PC-9 (cell line): ENCODE measurements around the gene KCNH3. TPM values are rescaled to one million over a fixed set of nuclear protein-coding genes. Genes with fewer than 3 reads are reported as not detected.

Experiments used
- BruUV-seq: library from RNA; stranded (reverse); fragments of 400-500 nt; replicated peaks from 2 replicates; lab custom pipeline; 2021; lab: Mats Ljungman, UMichigan
- CTCF ChIA-PET: fragments of 300-600 bp; sonication (Branson Sonifier 250); formaldehyde crosslinking; loops from one replicate; lab custom pipeline; 2022; ENCODE audit warnings: antibody characterized with exemption; lab: Charles Lee
- POLR2A ChIA-PET: fragments of 300-600 bp; sonication (Branson Sonifier 250); formaldehyde crosslinking; loops from one replicate; lab custom pipeline; 2022; ENCODE audit warnings: antibody characterized with exemption; ENCODE audit not compliant: unreplicated experiment; lab: Charles Lee
- DNase-seq, 2 experiments: peaks; one replicate each; pipeline versions ENCODE4 v3.0.0 to v3.0.0-alpha.2; 2015 to 2022; ENCODE audit warnings: mixed read lengths in 1 of 2
- H2AFZ ChIP-seq: fragments of 200-600 bp; sonication (generic); 2 replicates; pipeline ENCODE4 v1.8.1; 2017; ENCODE audit warnings: antibody characterized with exemption
- H3F3A ChIP-seq: fragments of 200-600 bp; sonication (generic); 2 replicates; pipeline ENCODE4 v1.8.1; 2017; ENCODE audit warnings: antibody characterized with exemption, mild to moderate bottlenecking, low read depth; ENCODE audit not compliant: insufficient read depth
- H3K27ac ChIP-seq: fragments of 200-600 bp; sonication (generic); 2 replicates; pipeline ENCODE4 v1.6.1; 2016; ENCODE audit warnings: mixed run types
- H3K27me3 ChIP-seq: fragments of 200-600 bp; sonication (generic); 2 replicates; pipeline ENCODE4 v1.6.1; 2016; ENCODE audit warnings: low read depth, mixed run types; ENCODE audit not compliant: insufficient read depth
- H3K36me3 ChIP-seq: fragments of 200-600 bp; sonication (generic); 2 replicates; pipeline ENCODE4 v1.6.1; 2016; ENCODE audit warnings: low read depth, mixed run types
- H3K4me1 ChIP-seq: fragments of 200-600 bp; sonication (generic); replicated peaks from 2 replicates; pipeline ENCODE4 v1.6.1; 2016; ENCODE audit warnings: mixed run types; ENCODE audit not compliant: insufficient read depth
- H3K4me2 ChIP-seq: fragments of 200-600 bp; sonication (generic); 2 replicates; pipeline ENCODE4 v1.6.1; 2017; ENCODE audit warnings: mixed run types
- H3K4me3 ChIP-seq: fragments of 200-600 bp; sonication (generic); 2 replicates; pipeline ENCODE4 v1.6.1; 2016; ENCODE audit warnings: mixed run types
- H3K79me2 ChIP-seq: fragments of 200-600 bp; sonication (generic); 2 replicates; pipeline ENCODE4 v1.6.1; 2017; ENCODE audit warnings: low read depth, mixed run types
- H3K9me2 ChIP-seq: fragments of 200-600 bp; sonication (generic); 2 replicates; pipeline ENCODE4 v1.8.1; 2017; ENCODE audit warnings: mild to moderate bottlenecking; ENCODE audit not compliant: insufficient read depth
- H3K9me3 ChIP-seq: fragments of 200-600 bp; sonication (generic); 2 replicates; pipeline ENCODE4 v1.8.1; 2016; ENCODE audit warnings: low read depth; ENCODE audit not compliant: insufficient read depth
- H4K20me1 ChIP-seq: fragments of 200-600 bp; sonication (generic); 2 replicates; pipeline ENCODE4 v1.8.1; 2017; ENCODE audit not compliant: insufficient read depth
- EZH2 ChIP-seq: fragments of 200-600 bp; sonication (generic); IDR thresholded peaks from 2 replicates; pipeline ENCODE4 v1.8.0; 2017; ENCODE audit warnings: antibody characterized with exemption, low read depth
- intact Hi-C: fragments of 100-400 bp; cut with micrococcal nuclease; formaldehyde crosslinking; loops from one replicate; pipeline ENCODE4 v1.10.0; 2022; ENCODE audit not compliant: unreplicated experiment
- total RNA-seq: library from RNA; stranded (reverse); gene quantifications from 2 replicates; pipeline ENCODE4 v1.2.3, GENCODE V29; 2021
- TF ChIP-seq, protein P1 (sequence below): fragments of 200-600 bp; sonication (generic); conservative IDR thresholded peaks from 2 replicates; pipeline ENCODE4 v1.6.1; 2017; ENCODE audit warnings: mixed run types, antibody characterized with exemption, mild to moderate bottlenecking, moderate library complexity

KCNH3 gene
- total RNA-seq, 1 experiment from 2014 or later, result not detected

DNA sequence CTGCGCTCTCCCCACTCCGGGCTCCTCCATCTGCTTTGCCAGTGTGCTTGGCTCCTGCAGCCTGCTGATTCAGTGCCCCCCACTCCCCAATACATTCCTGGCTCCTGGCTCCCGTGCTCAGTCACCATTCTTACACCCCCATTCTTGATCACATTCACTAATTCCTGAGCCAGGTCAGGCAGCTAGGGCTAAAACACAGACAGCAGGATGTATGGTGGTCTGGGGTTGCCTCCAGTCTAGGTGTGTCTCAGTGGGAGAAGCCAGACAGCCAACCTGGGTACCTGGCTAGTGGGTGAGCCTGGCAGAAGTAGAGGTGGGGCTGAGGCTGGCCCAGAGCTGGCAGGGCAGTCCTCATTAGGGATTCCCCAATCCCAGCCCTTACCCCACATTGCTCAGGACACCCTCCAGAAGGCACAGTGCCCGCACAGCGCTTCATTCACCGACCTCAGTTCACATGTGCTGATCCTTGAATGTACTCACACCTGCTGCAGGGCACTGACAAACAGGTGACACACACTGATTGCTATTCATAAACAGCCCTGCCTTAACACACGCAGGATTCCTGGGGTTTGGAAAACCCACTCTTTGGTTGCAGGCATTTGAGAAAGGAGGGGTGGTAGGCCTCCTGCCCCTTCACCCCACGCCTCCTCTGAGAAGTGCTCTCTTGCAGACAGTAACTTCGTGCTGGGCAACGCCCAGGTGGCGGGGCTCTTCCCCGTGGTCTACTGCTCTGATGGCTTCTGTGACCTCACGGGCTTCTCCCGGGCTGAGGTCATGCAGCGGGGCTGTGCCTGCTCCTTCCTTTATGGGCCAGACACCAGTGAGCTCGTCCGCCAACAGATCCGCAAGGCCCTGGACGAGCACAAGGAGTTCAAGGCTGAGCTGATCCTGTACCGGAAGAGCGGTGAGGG, 1.7 kb downstream of the KCNH3 start:
- H3F3A ChIP-seq, result peaks cover 19% of the 10 kb centered on the region; the same call in 1 of the 2 replicates
- 0 out of 2 replicates have a peak overlapping the region, but pooled peaks have one; percentile 7 for H3K4me2 ChIP-seq
- peaks cover 18% of the 10 kb centered on the region for H3K27me3 ChIP-seq
- DNase-seq, result peak in 1 of 2 experiments; percentile 64
- CTCF ChIA-PET, result no interaction called here
- H3K27ac ChIP-seq, result no peak overlapping the region
- POLR2A ChIA-PET, result interaction anchor here (0.5 kb wide), 1 partner anchor 274 kb away, joined by 25 read pairs; no protein-coding TSS in a partner anchor
- intact Hi-C loops, result no loop called here
- H3K36me3 ChIP-seq, result no peaks in the 10 kb centered on the region
- H3K4me1 ChIP-seq, result peaks cover 21% of the 10 kb centered on the region
- H3K9me3 ChIP-seq, result no peaks in the 10 kb centered on the region
- H2AFZ ChIP-seq, result no peak overlapping the region
- H3K9me2 ChIP-seq, result no peaks in the 10 kb centered on the region
- H3K79me2 ChIP-seq, result no peaks in the 10 kb centered on the region
- H3K4me3 ChIP-seq, result no peak overlapping the region
- no peaks in the 10 kb centered on the region for H4K20me1 ChIP-seq
- no TSS peak for BruUV-seq
- TF ChIP-seq, protein P1, sequence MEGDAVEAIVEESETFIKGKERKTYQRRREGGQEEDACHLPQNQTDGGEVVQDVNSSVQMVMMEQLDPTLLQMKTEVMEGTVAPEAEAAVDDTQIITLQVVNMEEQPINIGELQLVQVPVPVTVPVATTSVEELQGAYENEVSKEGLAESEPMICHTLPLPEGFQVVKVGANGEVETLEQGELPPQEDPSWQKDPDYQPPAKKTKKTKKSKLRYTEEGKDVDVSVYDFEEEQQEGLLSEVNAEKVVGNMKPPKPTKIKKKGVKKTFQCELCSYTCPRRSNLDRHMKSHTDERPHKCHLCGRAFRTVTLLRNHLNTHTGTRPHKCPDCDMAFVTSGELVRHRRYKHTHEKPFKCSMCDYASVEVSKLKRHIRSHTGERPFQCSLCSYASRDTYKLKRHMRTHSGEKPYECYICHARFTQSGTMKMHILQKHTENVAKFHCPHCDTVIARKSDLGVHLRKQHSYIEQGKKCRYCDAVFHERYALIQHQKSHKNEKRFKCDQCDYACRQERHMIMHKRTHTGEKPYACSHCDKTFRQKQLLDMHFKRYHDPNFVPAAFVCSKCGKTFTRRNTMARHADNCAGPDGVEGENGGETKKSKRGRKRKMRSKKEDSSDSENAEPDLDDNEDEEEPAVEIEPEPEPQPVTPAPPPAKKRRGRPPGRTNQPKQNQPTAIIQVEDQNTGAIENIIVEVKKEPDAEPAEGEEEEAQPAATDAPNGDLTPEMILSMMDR, result no peak
- no peak for TF ChIP-seq EZH2

DNA sequence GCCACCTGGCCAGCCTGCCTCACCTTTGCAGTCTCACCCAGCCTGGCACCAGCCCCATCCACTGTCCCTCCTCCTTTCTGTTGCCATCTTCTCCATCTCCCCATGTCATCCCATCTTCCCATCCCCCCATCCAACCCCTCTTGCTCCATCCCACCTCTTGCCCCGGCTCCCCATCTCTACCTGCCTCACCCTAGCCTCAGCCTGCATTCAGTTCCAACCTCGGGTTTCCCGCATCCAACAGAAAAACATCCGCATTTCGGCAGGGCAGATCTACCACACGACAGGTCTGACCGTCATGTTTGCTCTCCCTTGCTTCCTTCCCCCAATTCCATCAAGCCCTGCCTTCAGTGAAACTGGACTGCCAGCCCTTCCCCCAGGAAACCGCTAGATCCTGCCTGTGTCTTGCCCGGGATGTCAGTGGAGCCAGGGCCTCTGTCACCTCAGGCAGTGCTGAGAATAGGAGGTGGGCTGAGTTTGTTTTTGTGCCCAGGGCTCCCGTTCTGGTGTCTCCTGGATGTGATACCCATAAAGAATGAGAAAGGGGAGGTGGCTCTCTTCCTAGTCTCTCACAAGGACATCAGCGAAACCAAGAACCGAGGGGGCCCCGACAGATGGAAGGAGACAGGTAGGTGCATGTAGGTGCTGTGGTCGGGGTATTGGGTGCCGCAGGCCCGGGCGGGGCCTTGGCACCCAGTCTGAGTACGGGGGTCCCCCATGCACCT, 2.5 kb downstream of the KCNH3 start:
- ChIA-PET POLR2A (no interaction called here), CTCF (no interaction called here)
- intact Hi-C loops, result no loop called here
- H3K9me2 ChIP-seq, result no peaks in the 10 kb centered on the region
- peaks cover 18% of the 10 kb centered on the region for H3K4me1 ChIP-seq
- H3K79me2 ChIP-seq, result no peaks in the 10 kb centered on the region
- peaks cover 14% of the 10 kb centered on the region; the same call in 1 of the 2 replicates for H3F3A ChIP-seq
- no peak overlapping the region for H3K4me2 ChIP-seq
- no peak for DNase-seq
- H3K27ac ChIP-seq, result no peak overlapping the region
- no peaks in the 10 kb centered on the region for H3K9me3 ChIP-seq
- H3K27me3 ChIP-seq, result peaks cover 18% of the 10 kb centered on the region
- H3K36me3 ChIP-seq, result no peaks in the 10 kb centered on the region
- TF ChIP-seq, protein P1, result no peak
- TF ChIP-seq EZH2, result no peak
- H2AFZ ChIP-seq, result no peak overlapping the region
- H4K20me1 ChIP-seq, result no peaks in the 10 kb centered on the region
- BruUV-seq, result no TSS peak
- no peak overlapping the region for H3K4me3 ChIP-seq

DNA sequence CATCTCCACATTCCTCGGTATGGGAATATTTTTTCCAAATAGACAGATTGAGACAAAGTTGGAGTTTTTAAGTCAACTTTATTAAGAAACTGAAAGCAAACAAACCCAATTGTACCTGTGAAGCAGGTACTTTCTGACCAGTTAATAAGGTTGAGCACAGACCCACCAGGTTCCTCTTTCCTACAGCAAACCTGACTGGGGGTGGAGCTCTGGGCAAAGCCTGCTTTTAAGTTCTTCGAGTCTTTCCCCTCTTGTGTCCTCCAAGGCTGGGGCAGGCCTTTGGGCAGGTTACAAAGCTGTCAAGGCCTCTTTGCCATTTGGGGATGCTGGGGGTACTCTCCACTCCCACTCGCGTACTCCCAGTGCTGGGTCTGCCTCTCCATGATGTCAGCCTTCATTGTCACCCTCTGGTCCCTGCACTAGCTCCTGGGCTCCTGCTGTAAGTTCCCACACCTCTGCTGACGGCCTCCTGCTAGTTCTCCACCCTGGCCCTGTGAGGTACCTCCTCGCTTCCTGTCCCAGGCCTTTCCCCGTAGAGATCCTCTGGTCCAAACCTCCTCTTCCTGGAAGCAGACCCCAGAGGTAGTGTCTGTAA, 3.2 kb downstream of the KCNH3 start:
- Histone ChIP-seq H3K4me3 (no peak overlapping the region), H3K9me3 (no peaks in the 10 kb centered on the region), H3F3A (peaks cover 10% of the 10 kb centered on the region; the same call in 1 of the 2 replicates), H3K27me3 (peaks cover 18% of the 10 kb centered on the region), H3K36me3 (no peaks in the 10 kb centered on the region), H3K27ac (no peak overlapping the region), H3K9me2 (no peaks in the 10 kb centered on the region), H3K4me1 (peaks cover 16% of the 10 kb centered on the region), H4K20me1 (no peaks in the 10 kb centered on the region), H3K4me2 (no peak overlapping the region), H3K79me2 (no peaks in the 10 kb centered on the region), H2AFZ (no peak overlapping the region)
- no peak for TF ChIP-seq EZH2
- TF ChIP-seq, protein P1, result no peak
- DNase-seq, result no peak
- CTCF ChIA-PET, result interaction anchor here (0.6 to 0.7 kb wide), 2 partner anchors 10 to 33 kb away, joined by 3 to 4 read pairs; no protein-coding TSS in a partner anchor
- BruUV-seq, result no TSS peak
- intact Hi-C loops, result no loop called here
- POLR2A ChIA-PET, result no interaction called here
